ENCODE data around the gene AMZ2.
"Not testable (repeated sequence)": the region's sequence is repeated elsewhere in the genome, so short reads cannot be mapped to it uniquely, and the experiment has no call there.

Gene AMZ2

GRCh38 chr17:68249354-68249765 is 1.5 kb downstream of the AMZ2 start:
- DNase-seq (ENCODE audit: low read depth): no peak

- not testable (repeated sequence) for DNase-seq (ENCODE audit: low read depth)
Observed at GRCh38 chr17:68253426-68253825, 5.6 kb downstream of the AMZ2 start.

GRCh38 chr17:68255151-68255550 is 7.3 kb downstream of the AMZ2 start:
- no peak for DNase-seq (ENCODE audit: low read depth)

- DNase-seq (ENCODE audit: low read depth): no peak
Observed at GRCh38 chr17:68255731-68256538, 8.1 kb downstream of the AMZ2 start.

GRCh38 chr17:68256701-68257100 is 8.9 kb downstream of the AMZ2 start:
- DNase-seq (ENCODE audit: low read depth): not testable (repeated sequence)

DNA sequence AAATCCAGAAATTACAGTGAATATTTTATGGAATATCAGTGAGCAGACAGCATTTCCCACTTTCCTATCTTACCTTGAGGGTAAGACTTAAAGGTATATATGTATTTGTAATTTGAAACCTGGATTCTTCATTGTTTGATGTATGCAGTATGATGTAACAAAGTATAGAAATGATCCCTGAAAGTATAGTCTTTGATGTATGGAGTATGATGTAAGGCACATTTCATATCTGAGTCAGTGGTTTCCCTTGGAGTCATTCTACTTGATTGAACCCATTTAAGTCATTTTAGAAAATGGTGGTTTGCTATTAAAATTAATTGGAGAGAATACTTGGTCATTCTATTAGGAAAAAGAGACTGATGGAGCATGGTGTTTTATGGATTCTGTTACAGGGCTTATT is 10.1 kb downstream of the AMZ2 start:
- no peak for DNase-seq (ENCODE audit: low read depth)

DNA sequence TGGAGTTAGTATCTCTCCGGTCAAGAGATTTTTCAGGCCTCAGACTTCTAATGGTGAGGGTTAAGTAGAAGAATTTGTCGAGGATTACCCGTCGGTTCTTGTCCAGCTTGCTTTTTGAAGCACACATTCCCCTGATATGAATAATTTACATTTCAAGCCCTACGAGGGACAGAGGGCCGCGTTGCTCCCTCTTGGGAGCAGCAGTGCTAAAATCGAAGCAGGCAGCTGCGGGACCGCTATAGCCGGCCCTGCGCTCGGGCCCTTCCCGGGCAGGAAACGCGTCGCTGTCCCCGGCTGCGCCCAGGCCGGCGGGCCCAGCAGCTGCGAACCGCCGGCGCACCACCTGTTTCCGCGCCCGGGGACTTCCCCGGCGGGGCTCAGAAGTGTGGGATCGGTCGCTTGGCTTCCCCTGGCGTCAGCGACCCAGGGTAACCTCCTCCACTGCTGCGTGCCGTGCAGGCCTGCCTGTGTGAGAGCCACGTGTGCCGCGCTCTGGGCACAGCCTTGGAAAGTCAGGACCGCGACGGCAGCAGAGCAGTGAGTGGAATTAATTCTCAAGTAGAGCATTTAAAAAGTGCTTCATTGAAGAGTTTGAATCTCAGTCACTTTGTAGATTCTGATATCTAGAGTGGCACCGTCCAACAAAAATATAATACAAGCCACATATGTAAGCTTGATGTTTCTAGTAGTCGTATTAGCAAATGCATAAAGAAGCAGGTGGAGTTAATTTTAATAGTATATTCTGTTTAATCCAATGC is 11.2 kb downstream of the AMZ2 start:
- DNase-seq (ENCODE audit: low read depth): peak; percentile 58

DNA sequence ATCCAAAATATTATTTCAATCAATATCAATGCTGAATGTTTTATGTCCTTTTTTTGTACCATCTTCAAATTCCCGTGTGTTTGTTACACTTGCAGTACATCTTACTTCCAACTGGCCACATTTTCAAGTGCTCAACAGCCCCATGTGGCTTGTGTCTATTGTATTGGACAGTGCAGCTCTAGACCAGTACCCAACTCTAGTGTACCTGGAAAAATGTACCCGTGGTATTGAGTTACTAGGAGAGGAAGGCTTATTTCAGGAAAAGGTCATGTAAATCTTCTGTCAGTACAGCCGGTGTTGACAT is 11.8 kb downstream of the AMZ2 start:
- DNase-seq (ENCODE audit: low read depth): not testable (repeated sequence)

- no peak for DNase-seq (ENCODE audit: low read depth)
Observed at GRCh38 chr17:68260051-68260762, 12.4 kb downstream of the AMZ2 start.

- not testable (repeated sequence) for DNase-seq (ENCODE audit: low read depth)
Observed at GRCh38 chr17:68262467-68262866, 14.6 kb downstream of the AMZ2 start.

DNA sequence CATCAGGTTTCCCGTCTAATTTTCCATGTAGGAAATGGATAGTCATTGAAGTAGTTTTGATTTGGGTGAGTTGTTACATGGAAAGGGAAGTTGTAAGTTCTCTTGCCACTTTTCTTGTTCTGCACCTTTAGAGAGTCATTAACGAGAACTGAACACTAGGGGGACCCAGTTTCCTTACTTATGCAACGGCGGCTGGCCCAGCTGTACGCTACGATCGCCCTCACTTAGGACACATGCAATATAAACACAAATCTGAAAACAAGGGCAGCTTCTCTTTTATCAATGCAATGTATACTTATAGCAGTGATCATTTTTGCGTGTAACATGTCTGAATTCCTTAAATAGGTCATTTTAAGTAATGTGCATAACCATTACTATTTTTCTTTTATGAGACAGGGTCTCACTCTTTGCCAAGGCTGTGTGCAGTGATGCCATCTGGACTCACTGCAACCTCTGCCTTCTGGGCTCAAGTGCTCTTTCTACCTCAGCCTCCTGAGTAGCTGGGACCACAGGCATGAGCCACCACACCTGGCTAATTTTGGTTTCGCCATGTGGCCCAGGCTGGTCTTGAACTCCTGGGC is 15.3 kb downstream of the AMZ2 start:
- not testable (repeated sequence) for DNase-seq (ENCODE audit: low read depth)

DNA sequence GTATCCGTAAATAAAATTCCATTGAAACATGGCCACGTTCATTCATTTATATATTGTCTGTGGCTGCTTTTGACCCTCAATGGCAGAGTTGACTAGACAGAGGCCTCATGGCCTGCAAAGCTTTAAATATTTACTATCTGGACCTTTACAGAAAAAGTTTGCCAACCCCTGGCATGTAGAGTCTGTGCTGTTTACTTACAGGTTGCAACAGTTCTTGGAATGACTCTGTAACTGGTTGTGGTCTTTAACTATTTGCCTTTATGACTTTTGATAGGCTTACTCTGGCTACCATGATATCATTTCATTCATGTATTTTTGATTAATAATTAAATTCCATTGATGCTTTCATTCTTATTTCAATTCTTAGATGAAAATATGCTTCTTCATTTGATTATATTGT is 18.0 kb downstream of the AMZ2 start:
- not testable (repeated sequence) for DNase-seq (ENCODE audit: low read depth)

GRCh38 chr17:68273722-68274121 is 25.9 kb downstream of the AMZ2 start:
- DNase-seq (ENCODE audit: low read depth): no peak

- not testable (repeated sequence) for DNase-seq (ENCODE audit: low read depth)
Observed at GRCh38 chr17:68276339-68276738, 28.5 kb downstream of the AMZ2 start.

DNA sequence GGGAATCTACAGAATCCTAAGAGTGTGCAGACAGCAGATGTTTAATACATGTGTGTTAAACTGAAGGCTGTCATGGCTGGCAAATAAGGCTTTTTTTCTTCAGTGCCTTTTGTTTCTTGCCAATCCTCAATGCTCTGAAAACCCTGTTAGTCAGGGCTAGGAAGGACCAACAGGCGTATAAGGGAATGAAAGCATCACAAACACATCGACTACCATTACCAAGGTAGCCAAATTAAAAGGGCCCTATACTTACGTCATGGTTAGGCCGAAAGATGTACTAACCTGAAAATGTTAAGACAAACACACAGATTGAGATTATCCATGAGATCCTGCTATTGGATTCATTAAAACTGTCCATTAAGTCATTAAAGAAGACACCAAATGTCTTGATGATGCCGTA is 30.0 kb downstream of the AMZ2 start:
- no peak for DNase-seq (ENCODE audit: low read depth)

DNA sequence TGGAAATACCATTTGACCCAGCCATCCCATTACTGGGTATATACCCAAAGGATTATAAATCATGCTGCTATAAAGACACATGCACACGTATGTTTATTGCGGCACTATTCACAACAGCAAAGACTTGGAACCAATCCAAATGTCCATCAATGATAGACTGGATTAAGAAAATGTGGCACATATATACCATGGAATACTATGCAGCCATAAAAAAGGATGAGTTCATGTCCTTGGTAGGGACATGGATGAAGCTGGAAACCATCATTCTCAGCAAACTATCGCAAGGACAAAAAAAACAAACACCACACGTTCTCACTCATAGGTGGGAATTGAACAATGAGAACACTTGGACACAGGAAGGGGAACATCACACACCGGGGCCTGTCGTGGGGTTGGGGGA is 34.1 kb downstream of the AMZ2 start:
- DNase-seq (ENCODE audit: low read depth): not testable (repeated sequence)

DNA sequence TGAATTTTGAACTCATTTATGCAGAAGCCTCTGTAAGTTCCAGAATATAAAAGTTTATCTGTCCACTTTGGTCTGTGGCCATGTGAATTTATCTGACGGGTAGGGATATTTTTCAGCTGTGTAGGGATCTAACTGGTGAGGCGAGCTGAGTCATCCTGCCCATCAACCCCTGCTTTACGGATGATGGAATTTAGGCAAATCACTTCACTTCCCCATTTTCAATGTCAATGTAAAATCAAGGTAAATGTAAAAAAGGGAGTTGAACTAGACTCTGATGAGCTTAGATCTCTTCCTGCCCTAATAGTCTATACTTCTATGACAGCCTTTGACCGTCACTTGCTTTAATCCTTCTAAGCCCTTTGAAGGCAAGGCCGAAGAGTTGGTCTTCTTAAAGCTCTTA is 40.5 kb downstream of the AMZ2 start:
- no peak for DNase-seq (ENCODE audit: low read depth)

GRCh38 chr17:68288804-68289203 is 41.0 kb downstream of the AMZ2 start:
- no peak for DNase-seq (ENCODE audit: low read depth)

DNA sequence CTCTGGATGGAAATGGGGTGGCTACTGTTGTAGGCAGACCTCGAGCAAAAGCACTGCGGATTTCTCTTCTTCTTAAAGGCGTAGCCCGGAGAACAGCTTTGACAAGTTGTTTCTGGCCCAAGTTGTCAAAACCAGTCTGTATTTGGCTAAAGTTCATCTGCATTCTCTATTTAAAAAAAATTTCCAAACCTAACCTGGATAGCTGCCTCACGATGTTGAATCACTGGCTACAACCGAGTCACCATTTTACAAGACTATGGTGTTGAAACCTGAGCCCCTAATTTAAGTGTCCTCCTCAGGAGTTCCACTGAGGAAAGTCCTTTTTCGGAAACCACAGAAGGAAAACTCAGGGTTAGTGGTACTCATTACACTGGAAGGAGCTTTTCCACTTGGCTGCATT is 41.6 kb downstream of the AMZ2 start:
- no peak for DNase-seq (ENCODE audit: low read depth)

GRCh38 chr17:68289936-68290267 is 42.1 kb downstream of the AMZ2 start:
- DNase-seq (ENCODE audit: low read depth): no peak

DNA sequence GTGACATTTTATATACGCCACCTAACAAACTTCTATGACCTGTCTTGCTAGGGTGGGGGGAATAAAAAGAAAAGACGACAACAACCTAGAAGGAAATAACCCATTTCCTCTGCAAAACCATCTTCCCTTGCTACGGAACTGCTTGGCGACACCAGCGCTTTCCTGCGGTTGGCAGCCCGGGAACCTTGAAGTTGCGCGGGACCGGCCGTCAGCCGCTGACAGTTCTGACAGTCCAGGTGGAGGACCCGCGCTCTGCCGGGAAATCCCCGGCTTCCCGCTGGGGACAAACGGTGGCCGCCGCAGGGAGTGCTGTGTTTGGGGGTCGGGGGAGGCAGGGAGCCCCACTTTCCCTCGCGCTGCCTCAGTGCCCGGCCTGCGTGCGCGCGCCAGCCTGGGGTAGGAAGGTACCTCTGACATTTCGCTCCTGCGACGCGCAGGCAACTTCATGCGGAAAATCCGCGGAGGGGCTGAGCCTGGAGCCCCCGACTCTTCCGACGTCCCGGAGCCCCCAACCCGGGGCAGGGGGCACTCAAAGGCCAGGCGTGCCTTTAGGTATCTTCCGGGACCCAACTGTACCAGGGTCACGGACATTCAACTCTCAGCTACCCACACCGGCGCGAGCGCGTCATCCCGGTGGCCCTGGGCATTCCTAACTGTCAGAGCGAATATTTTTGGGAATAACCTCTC is 42.6 kb downstream of the AMZ2 start:
- peak; percentile 33 for DNase-seq (ENCODE audit: low read depth)
